SK-N-MC (cell line): ENCODE data around the gene RGS17.

Experiments used
- EZH2 ChIP-seq: fragments of 200-600 bp; sonication (generic); IDR thresholded peaks from one replicate; pipeline ENCODE4 v1.6.1; 2017; ENCODE audit warnings: antibody characterized with exemption
- FOXP2 ChIP-seq: optimal IDR thresholded peaks from 2 replicates; pipeline ENCODE3; 2011; ENCODE audit warnings: mild to moderate bottlenecking, moderate library complexity; ENCODE audit not compliant: insufficient read depth; ENCODE audit errors: extremely low read length, control extremely low read depth
- POLR2AphosphoS5 ChIP-seq: IDR thresholded peaks from 2 replicates; pipeline ENCODE4 v1.6.1; 2012; ENCODE audit warnings: mild to moderate bottlenecking, low read depth, low read length, borderline replicate concordance

- TF ChIP-seq EZH2 (no peak), POLR2AphosphoS5 (no peak), FOXP2 (no peak)
Observed at GRCh38 chr6:153096031-153096430, 35.1 kb downstream of the RGS17 start.
